Activated CD4-positive, alpha-beta T cell treated with anti-CD3 and anti-CD28 coated beads, Interleukin-10, Interleukin-2, amounts not matched to agents 100 ng/mL and 50 ng/mL, durations not matched to agents 16 hours and 8 hours (primary cell): ENCODE data around the gene UNCX.

Experiments
- DNase-seq: peaks from one replicate; pipeline ENCODE4 v3.0.0-alpha.2; 2020

UNCX gene

DNA sequence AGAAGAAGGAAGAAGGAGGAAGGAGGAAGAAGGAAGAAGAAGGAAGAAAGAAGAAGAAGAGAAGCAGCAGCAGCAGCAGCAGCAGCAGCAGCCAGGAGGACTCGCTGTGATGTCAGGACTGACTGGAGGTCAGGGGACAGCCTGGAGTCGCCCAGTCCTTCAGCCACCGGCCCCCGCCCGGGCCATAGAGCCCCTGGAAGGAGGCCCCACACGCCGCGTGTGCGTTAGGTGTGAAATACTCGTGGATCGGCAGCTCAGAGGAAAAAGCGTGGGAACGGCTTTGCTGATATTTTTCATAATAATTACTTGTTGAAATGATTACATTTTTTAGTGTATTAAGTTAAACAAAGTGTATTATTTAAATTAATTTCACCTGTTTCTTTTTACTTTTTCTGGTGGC lies 48.4 kb downstream of the UNCX start:
- DNase-seq, result no peak

DNA sequence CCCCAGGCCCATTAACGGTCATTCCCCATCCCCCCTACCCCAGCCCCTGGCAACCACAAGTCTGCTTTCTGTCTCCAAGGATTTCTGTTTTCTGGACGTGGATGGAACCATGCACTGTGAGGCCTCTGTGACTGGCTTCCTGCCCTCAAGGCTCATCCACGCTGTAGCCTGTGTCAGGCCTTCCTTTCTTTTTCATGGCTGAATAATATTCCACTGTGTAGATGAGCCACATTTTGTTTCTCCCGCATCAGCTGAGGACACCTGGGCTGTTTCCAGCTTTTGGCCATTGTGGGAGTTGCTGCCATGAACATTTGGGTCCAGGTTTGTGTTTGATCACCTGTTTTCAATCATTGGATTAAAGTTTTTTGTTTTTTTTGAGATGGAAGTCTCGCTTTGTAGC lies 50.0 kb downstream of the UNCX start:
- DNase-seq, result no peak

DNA sequence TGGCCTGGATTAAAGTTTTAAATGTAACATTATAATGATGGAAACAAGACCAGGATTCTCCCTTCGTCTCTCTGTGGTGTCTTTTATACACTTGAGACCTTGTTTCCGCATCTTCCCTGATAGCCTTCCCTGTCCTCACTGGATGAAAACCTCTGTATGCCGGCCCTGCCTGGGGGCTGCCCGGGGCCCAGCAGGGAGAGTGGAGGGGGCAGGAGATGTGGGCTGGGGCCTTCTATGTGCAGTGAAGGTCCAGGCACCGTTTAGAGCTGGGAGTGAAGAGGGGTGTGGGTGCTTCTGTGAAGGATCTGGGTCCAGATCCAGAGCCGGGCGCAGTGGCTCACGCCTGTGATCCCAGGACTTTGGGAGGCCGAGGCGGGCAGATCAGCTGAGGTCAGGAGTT lies 50.7 kb downstream of the UNCX start:
- DNase-seq, result no peak

DNA sequence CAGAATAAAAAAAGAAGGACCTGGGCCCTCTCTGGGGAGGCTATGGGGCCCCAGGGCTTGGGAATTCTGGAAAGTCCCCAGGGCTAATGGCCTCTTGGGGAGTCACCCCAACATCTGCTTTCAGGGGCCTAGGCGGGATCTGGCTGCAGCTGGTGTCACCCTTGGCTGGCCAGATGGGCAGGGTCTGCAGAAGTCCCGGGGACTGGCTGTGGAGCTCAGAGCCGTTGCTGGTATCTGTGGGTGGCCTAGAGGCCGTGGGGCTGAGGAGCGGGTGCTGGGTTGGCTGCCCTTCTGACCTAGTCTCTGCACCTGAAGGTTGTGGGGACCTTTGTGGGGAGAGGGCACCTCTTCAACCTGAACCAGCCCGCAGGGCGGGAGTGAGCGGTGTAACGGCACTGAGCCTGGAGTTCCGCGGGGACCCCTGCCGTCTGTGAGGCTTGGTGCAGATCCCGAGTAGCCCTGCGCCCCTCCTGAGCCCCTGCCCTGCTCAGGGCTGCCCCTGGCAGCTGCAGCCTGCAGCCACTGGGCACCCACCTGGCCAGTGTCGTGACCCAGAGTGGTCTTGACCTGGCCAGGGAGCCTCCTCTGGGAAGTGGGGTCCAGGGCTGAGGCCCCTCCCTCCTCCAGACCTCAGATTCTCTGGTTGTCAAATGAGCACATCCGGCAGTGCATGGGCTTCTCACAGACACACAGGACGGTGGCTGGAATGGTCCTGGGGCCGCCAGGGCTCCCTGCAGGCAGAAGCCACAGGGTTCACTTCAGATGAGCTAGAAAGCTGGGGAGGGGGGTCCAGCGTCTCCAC lies 51.5 kb downstream of the UNCX start:
- DNase-seq, result no peak

DNA sequence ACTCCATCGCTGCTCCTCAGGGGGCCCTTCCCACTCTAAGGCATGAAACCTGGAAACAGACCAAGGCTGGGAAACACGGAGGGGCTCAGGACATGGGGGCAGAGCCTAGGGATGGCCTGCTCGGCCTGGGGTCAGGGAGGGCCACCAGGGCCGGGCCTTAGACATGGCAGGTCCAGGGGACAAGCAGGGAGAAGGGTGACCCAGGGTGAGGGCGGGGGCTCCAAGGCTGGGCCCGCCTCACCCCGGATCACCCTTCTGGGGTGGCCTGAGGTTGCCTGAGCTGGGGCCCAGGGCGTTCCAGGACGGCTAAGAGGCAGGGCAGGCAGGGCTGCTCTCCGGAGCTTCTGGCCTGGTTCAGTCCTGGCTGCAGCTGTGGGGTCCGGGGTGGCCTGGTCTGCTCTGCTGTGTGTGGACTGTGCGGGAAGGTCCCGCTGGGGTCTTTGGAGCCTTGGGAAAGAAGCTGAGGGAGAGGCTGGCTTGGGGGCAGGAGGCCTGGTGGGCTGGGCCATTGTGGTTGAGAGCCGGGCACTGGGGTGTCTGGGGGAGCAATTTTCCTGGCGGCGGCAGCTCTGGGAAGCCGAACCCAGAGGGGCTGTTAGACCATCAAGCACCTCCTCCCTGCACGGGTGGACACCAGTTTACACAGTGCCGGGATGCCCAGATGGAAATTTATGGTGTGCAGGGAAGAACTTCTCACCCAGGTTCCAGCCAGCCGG lies 52.2 kb downstream of the UNCX start:
- DNase-seq, result no peak

DNA sequence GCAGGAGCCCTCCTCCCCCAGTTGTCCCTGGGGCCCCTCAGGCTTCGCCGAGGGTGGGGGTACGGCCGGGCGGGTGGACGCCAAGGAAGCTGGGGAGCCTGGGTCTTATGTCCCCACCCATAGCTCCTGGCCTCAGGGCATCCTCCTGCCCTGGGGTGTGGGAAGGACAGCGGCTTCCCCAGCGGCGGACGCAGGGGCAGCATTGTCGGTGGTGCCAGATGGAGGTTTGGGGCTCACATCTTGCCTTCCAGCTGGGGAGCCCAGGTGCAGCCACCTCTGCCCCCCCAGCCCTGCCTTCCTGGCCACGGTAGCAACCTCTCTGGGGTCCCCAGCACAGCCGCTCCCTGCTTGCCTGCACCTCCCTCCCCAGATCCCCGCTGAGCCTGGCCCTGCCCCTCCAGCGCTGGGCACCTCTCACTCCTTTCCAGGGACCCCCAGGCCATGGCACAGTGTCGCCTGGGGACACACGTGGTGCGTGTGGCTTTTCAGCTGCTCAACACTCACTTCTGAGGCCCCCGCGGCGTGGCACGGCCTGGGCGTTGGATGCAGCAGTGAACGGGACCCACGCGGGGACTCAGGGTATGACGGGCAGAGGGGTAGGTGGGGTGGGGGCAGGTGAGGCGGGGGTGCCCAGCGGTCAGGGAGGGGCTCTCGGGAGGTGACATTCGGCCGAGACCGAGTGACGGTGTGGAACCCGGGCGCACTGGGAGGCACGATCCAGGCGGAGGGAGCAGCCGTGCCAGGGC lies 53.1 kb downstream of the UNCX start:
- no peak for DNase-seq
